GM04503 (cell line): ENCODE results near the gene EIF4ENIF1.
"Not testable (repeated sequence)": the region's sequence is repeated elsewhere in the genome, so short reads cannot be mapped to it uniquely, and the experiment has no call there.

Experiments
- DNase-seq: peaks from one replicate; pipeline ENCODE4 v3.0.0-alpha.2; 2012; ENCODE audit warnings: low read depth

EIF4ENIF1 gene

DNA sequence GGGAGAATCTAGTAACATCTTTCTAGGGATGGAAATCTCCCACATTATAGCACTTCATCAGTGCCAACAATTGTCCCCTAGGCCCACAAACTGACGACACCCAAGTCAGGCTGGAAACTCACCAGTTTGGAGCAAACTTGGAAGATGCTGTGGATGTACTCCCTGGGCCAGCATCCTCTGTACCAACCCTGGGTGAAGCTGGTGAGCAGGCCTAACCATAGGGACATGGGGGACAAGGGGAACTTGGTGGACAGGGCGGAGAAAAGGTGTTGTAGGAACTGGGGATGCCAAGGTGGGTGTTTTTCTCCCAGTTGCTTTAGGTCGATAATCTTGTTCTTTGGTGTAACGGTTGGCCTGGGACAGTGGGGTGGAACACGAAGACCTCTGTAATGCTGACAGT lies 48.0 kb downstream of the EIF4ENIF1 start:
- no peak for DNase-seq

GRCh38 chr22:31440681-31441080 lies 49.0 kb downstream of the EIF4ENIF1 start:
- DNase-seq: no peak

GRCh38 chr22:31439808-31440207 lies 49.8 kb downstream of the EIF4ENIF1 start:
- no peak for DNase-seq

DNA sequence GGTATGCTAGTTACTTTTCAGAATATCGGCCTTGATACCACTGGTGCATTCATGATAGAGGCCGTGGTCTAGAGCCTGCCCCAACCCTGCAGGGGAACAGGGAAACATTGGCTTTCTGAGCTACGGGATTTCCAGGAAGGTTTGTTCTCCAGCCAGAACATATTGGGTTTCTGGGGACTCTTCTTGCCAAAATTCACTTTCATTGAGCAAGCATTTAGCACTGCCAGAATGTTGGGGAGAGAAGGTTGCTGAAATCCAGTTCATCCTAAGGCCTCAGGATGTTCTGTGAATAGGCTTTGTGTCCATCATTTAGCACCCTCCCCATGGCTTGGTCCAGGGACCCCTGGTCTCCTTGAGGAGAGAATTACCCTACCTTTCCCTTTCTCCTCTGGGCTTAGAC lies 53.5 kb downstream of the EIF4ENIF1 start:
- DNase-seq: no peak

DNA sequence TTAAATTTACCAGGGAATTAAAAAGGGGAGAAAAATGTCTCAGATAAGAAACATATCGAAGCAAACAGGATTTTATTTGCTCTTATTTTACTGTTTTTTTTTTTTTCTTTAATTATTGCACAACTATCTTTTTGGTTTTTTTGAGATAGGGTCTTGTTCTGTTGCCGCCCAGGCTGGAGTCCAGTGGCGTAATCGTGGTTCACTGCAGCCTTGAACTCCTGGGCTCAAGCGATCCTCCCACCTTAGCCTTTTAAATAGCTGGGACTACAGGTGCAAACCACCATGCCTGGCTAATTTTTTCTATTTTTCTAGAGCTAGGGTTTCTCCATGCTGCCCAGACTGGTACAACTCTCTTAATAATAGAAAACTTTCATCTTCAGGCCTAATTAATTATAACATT lies 57.7 kb downstream of the EIF4ENIF1 start:
- no peak for DNase-seq

GRCh38 chr22:31425331-31426050 lies 64.2 kb downstream of the EIF4ENIF1 start:
- DNase-seq: no peak

DNA sequence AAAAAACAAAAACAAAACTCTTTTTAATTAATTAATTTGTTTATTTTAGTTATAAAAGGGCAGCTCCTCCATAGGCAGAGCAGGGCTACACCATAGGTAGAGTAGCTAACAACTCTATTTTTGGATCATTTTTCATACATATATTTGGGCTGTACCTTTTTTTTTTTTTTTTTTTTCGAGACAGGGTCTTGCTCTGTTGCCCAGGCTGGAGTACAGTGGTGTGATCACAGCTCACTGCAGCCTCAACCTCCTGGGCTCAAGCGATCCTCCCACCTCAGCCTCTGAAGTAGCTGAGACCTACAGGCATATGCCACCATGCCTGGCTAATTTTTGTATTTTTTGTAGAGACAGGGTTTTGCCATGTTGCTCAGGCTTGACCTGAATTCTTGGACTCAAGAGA lies 87.3 kb downstream of the EIF4ENIF1 start:
- not testable (repeated sequence) for DNase-seq

DNA sequence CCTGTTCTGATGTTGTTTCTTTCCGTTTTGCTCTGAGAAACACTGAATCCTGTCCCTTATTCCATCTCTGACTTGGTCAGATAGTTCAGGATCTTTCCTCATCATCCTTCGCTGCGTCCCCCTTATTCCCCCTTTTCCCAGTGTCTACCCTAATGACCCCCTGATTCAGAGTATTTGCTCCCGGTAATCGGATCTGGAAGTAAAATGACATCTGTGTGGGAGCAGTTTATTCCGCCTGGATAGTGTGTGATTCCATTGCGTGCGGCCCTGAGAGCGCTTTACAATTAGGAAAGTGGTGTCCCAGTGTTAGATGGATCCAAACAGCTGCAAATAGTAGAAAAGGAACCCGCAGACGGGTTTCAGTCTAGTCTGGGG lies 89.6 kb downstream of the EIF4ENIF1 start:
- DNase-seq: no peak

- DNase-seq: peak; percentile 67
Measured at GRCh38 chr22:31399211-31400022, 90.2 kb downstream of the EIF4ENIF1 start, which contains the start of gene DRG1. Gene DRG1, plus strand, starts transcription at chr22:31399604. Its CDS starts 80 bp downstream, at chr22:31399684.

DNA sequence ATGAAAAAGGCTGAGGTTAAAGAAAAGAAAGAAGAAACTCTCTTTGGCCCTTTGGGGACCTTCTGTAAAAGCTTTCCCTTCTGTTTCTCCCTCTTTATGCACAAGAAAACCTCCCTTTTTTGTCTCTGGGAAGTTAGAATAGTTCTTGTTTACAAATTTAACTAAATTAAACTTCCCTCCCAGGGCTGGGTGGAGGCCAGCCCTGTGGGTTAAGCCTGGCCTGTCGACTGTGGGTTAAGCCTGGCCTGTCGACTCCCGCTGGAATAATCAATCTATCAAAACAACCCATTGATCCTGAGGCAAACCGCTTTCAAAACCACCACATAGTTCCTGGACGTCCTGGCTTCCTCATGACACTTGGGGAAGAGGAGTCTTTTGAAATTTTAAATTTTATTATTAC lies 91.4 kb downstream of the EIF4ENIF1 start:
- no peak for DNase-seq

DNA sequence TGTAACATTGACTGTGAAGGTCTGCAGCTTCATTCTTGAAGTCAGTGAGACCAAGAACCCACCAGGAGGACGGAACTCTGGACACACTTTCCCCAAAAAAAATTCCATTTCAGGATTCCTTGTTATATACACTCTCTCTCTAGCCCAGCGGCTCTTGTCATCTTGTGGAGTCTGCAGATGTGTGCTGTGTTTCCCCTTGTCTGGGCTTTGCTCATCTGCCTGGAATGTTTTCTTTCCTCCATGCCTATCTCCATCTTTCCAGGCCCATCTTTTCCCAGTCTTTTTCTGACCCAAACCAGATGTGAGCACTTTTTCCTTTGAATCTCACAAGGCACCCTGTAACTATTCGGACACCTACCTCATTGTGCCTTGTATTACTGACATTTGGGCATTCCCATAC lies 95.3 kb downstream of the EIF4ENIF1 start:
- DNase-seq: no peak

DNA sequence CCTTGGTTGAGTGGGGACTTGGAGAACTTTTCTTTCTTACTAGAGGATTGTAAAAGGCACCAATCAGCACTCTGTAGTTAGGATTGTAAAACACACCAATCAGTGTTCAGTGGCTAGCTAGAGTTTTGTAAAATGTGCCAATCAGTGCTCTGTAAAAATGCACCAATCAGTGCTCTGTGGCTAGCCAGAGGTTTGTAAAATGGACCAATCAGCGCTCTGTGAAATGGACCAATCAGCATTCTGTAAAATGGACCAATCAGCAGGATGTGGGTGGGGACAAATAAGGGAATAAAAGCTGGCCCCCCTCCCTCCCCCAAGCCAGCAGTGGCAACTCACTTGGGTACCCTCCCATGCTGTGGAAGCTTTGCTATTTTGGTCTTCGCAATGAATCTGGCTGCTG lies 95.7 kb downstream of the EIF4ENIF1 start:
- DNase-seq: no peak
